Tibial nerve (tissue), 4 donors: ENCODE results near the gene COL19A1.

Source experiments
- CTCF ChIP-seq, 5 experiments: fragments of 200-600 bp in 3 of 5; fragments of 450-650 bp in 2 of 5; sonication (generic) in 3 of 5; IDR thresholded peaks; one replicate each; pipeline ENCODE4 v1.5.1; 2016 to 2019; ENCODE audit warnings: antibody characterized with exemption in 5 of 5, mild to moderate bottlenecking in 3 of 5, moderate library complexity in 2 of 5
- EP300 ChIP-seq, 2 donors: sonication (generic); formaldehyde crosslinking; IDR thresholded peaks; one replicate each; pipeline ENCODE4 v1.6.1; 2017; ENCODE audit warnings: antibody characterized with exemption in 2 of 2, mild to moderate bottlenecking in 1 of 2

DNA sequence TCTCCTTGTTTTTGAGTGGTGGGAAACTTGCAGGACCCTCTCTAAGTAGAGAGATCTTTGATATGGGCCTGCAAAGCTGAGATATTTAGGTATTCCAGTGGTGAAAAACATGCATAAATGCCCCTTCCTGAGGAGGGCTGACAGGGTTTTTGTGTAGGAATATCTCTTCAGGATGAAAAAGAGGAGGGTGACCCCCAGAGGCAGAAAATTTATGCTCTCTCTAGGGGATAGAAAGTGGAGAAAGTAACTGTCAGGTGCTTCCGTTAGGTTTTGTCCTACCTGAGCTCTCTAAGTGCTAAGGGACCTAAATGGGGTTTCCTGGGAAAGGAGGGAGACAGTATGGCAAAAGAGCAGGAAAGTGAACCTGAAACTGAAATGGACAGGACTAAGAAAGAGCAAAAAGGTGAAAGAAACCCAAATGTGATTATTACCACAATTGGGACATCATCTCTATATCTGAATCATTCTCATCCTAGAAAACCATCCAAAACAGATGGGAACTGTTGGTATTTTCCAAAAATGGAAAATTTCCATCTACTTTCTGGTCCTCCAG is 2.0 kb downstream of the COL19A1 start:
- TF ChIP-seq CTCF (IDR thresholded peaks at IDR 0.05) (no peak), EP300 (IDR thresholded peaks at IDR 0.05) (no peak)
